ENCODE results near the gene RAD51B.

DNA sequence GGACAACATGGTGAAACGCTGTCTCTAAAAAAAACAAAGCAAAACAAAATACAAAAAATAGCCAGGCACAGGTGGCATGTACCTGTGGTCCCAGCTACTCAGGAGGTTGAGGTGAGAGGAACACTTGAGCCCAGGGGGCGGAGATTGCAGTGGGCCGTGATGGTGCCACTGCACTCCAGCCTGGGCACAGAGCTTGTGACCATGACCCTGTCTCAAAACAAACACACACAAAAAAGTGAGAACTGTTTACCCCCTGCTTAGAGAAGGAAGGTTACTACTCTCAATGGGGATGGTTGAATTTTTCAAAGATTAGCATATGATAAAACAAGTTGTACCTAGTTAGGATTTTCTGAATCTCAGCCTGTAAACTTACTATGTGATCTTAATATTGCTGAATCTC lies 905.3 kb downstream of the RAD51B start:
- TF ChIP-seq, protein P1, sequence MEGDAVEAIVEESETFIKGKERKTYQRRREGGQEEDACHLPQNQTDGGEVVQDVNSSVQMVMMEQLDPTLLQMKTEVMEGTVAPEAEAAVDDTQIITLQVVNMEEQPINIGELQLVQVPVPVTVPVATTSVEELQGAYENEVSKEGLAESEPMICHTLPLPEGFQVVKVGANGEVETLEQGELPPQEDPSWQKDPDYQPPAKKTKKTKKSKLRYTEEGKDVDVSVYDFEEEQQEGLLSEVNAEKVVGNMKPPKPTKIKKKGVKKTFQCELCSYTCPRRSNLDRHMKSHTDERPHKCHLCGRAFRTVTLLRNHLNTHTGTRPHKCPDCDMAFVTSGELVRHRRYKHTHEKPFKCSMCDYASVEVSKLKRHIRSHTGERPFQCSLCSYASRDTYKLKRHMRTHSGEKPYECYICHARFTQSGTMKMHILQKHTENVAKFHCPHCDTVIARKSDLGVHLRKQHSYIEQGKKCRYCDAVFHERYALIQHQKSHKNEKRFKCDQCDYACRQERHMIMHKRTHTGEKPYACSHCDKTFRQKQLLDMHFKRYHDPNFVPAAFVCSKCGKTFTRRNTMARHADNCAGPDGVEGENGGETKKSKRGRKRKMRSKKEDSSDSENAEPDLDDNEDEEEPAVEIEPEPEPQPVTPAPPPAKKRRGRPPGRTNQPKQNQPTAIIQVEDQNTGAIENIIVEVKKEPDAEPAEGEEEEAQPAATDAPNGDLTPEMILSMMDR (conservative IDR thresholded peaks at IDR 0.05): no peak
- TF ChIP-seq ZFX (IDR thresholded peaks at IDR 0.05): no peak

Measured in C4-2B (cell line).